NCI-H69 (cell line): ENCODE data around the gene RNF41.
"Not testable (repeated sequence)": the region's sequence is repeated elsewhere in the genome, so short reads cannot be mapped to it uniquely, and the experiment has no call there.

Experiments used
- DNase-seq: peaks from one replicate; lab custom pipeline; 2025; lab: John Stamatoyannopoulos, UW

Gene RNF41

GRCh38 chr12:56221757-56222530, at the start of gene RNF41:
Gene RNF41, minus strand, starts transcription at chr12:56221922. Its CDS starts 7,875 bp downstream, at chr12:56214047.
- DNase-seq: peak; percentile 99

GRCh38 chr12:56271031-56271430, 49.3 kb upstream of the RNF41 start:
- peak; percentile 32 for DNase-seq

- DNase-seq: no peak
Measured at GRCh38 chr12:56267443-56268071, 45.8 kb upstream of the RNF41 start.

- DNase-seq: peak; percentile 95
Measured at GRCh38 chr12:56266693-56267442, 45.1 kb upstream of the RNF41 start, which contains the start of gene COQ10A. Gene COQ10A, plus strand, starts transcription at chr12:56266942. Its CDS starts 177 bp downstream, at chr12:56267119.

- DNase-seq: not testable (repeated sequence)
Measured at GRCh38 chr12:56266068-56266692, 44.5 kb upstream of the RNF41 start.

- DNase-seq: peak; percentile 8
Measured at GRCh38 chr12:56262955-56263354, 41.2 kb upstream of the RNF41 start.

GRCh38 chr12:56261503-56262232, 39.9 kb upstream of the RNF41 start:
- no peak for DNase-seq

- DNase-seq: no peak
Measured at GRCh38 chr12:56260921-56261320, 39.2 kb upstream of the RNF41 start.

GRCh38 chr12:56260380-56260779, 38.7 kb upstream of the RNF41 start:
- DNase-seq: no peak

GRCh38 chr12:56258820-56259183, 37.1 kb upstream of the RNF41 start:
- peak; percentile 52 for DNase-seq

- peak; percentile 87 for DNase-seq
Measured at GRCh38 chr12:56258068-56258819, 36.5 kb upstream of the RNF41 start, which contains the start of gene ANKRD52. Gene ANKRD52, minus strand, starts transcription at chr12:56258384. Its CDS starts 115 bp downstream, at chr12:56258269.

GRCh38 chr12:56257491-56258067, 35.9 kb upstream of the RNF41 start:
- DNase-seq: peak; percentile 72

- DNase-seq: no peak
Measured at GRCh38 chr12:56257071-56257470, 35.3 kb upstream of the RNF41 start.

GRCh38 chr12:56256326-56256960, 34.7 kb upstream of the RNF41 start:
- no peak for DNase-seq

- no peak for DNase-seq
Measured at GRCh38 chr12:56255671-56256070, 33.9 kb upstream of the RNF41 start.

GRCh38 chr12:56253091-56253490, 31.4 kb upstream of the RNF41 start:
- DNase-seq: no peak

- no peak for DNase-seq
Measured at GRCh38 chr12:56252649-56253048, 30.9 kb upstream of the RNF41 start.

- DNase-seq: no peak
Measured at GRCh38 chr12:56248711-56249110, 27.0 kb upstream of the RNF41 start.

GRCh38 chr12:56247923-56248322, 26.2 kb upstream of the RNF41 start:
- no peak for DNase-seq

- no peak for DNase-seq
Measured at GRCh38 chr12:56244494-56244893, 22.8 kb upstream of the RNF41 start.
